Fibroblast of lung (primary cell): Measurements from ENCODE around the gene ARHGAP35. TPM values are rescaled to one million over a fixed set of nuclear protein-coding genes. Genes with fewer than 3 reads are reported as not detected.

ENCODE experiments used
- DNase-seq, 2 donors: peaks; one replicate each; pipeline versions ENCODE4 v3.0.0 to v3.0.0-alpha.2; 2010; ENCODE audit warnings: low read depth in 2 of 2
- H2AFZ ChIP-seq: 2 replicates; pipeline ENCODE4 v1.5.1; 2012; ENCODE audit warnings: low read length, control low read depth, inconsistent platforms
- H3K27ac ChIP-seq: 2 replicates; pipeline ENCODE4 v1.5.1; 2011; ENCODE audit warnings: low read length, control low read depth; ENCODE audit not compliant: insufficient read depth
- H3K27me3 ChIP-seq: 2 replicates; pipeline ENCODE4 v1.5.1; 2011; ENCODE audit warnings: mild to moderate bottlenecking, low read length; ENCODE audit not compliant: control insufficient read depth, insufficient read depth
- H3K36me3 ChIP-seq: 2 replicates; pipeline ENCODE4 v1.5.1; 2011; ENCODE audit warnings: low read length; ENCODE audit not compliant: control insufficient read depth, insufficient read depth
- H3K4me1 ChIP-seq: 2 replicates; pipeline ENCODE4 v1.5.1; 2011; ENCODE audit warnings: low read length; ENCODE audit not compliant: control insufficient read depth, insufficient read depth; ENCODE audit errors: extremely low read depth
- H3K4me2 ChIP-seq: 2 replicates; pipeline ENCODE4 v1.5.1; 2011; ENCODE audit warnings: low read length, control low read depth; ENCODE audit not compliant: insufficient read depth; ENCODE audit errors: extremely low read depth
- H3K4me3 ChIP-seq, 4 experiments: fragments of 200-600 bp in 1 of 4; sonication (generic) in 1 of 4; replicated peaks in 1 of 4; 2 replicates each; pipeline ENCODE4 v1.5.1; 2011 to 2016; ENCODE audit warnings: low read length in 4 of 4, low read depth in 3 of 4, mild to moderate bottlenecking in 3 of 4, control low read depth in 2 of 4, inconsistent platforms in 1 of 4, mixed read lengths in 1 of 4; ENCODE audit not compliant: insufficient read depth in 1 of 4; ENCODE audit errors: control extremely low read depth in 1 of 4
- H3K79me2 ChIP-seq: 2 replicates; pipeline ENCODE4 v1.5.1; 2012; ENCODE audit warnings: mild to moderate bottlenecking, low read length, inconsistent platforms; ENCODE audit not compliant: control insufficient read depth, insufficient read depth
- H3K9ac ChIP-seq: 2 replicates; pipeline ENCODE4 v1.5.1; 2011; ENCODE audit warnings: mild to moderate bottlenecking, low read length, control low read depth; ENCODE audit not compliant: insufficient read depth
- H3K9me3 ChIP-seq: 2 replicates; pipeline ENCODE4 v1.5.1; 2012; ENCODE audit warnings: low read depth, low read length; ENCODE audit not compliant: control insufficient read depth, insufficient read depth
- H4K20me1 ChIP-seq: 2 replicates; pipeline ENCODE4 v1.5.1; 2011; ENCODE audit warnings: low read length; ENCODE audit not compliant: control insufficient read depth, insufficient read depth; ENCODE audit errors: extremely low read depth
- EZH2 ChIP-seq: IDR thresholded peaks from 2 replicates; pipeline ENCODE4 v1.5.1; 2012; ENCODE audit warnings: low read length, control low read depth, mild to moderate bottlenecking; ENCODE audit errors: missing control alignments
- polyA plus RNA-seq, 2 donors: library from polyadenylated mRNA; depleted of rRNA in 1 of 2; stranded (reverse) in 1 of 2; unstranded in 1 of 2; fragments of >200 nt; gene quantifications; 2 replicates each; pipeline ENCODE4 v1.2.1, GENCODE V29; 2011 to 2012; ENCODE audit warnings: missing spikeins in 1 of 2
- total RNA-seq: library from RNA; depleted of rRNA; stranded (reverse); fragments of >200 nt; gene quantifications from 2 replicates; pipeline ENCODE4 v1.2.1, GENCODE V29; 2014
- TF ChIP-seq, protein P1 (sequence below), 2 donors: IDR thresholded peaks in 1 of 2; conservative IDR thresholded peaks in 1 of 2; 1 replicate in 1 of 2; 2 replicates in 1 of 2; pipeline ENCODE4 v1.5.1; 2011 to 2012; ENCODE audit warnings: low read length in 2 of 2, control low read depth in 1 of 2, inconsistent platforms in 1 of 2, low read depth in 1 of 2, mild to moderate bottlenecking in 1 of 2

The ARHGAP35 gene
- total and polyA plus RNA-seq, 2 donors (not counting 1 experiment from before 2014, with no cell fraction given), result 26.0 to 47.6 TPM

DNA sequence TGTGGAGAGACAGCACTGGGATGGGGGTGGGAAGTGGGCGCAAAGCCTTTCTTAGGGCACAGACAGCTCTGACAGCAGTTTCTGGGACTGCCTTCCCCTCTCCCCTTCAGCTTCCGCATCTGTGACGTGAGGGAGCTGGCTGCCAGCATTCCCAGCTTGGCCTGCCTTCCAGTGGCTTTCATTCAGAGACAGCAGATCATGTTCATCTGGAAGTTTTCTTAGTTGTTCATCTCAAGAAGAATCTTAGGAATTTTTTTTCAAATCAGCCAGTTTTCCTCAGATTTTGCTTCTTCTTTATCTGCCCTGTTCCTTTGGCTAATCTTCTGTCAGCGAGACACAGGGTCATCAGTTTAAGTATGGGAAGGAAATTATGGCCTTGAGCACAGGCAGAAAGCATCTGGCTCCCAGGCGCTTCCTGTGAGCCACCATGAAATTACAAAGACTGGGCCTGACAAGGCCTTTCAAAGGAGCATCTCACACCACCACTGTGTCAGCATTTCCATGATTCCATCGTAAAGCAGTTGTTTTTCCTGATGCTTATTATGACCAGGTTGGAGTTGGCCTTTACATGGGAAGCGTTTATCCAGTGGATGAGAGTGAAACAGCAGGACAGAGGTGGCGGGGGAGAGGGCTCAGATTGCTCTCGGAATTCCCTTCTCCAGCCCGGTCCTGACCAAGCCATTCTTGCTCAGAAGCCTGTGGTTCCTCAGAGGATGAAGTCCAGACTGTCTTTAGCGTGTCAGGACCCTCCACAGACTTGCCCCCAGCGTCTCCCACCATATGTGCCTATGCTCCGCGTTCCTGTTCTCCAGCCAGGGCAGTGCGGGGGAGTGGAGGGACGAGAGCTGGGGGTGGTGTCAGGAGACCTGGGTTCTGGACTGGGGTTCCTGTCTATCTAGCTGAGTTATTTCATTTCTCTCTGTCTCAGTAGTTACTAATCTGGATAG, 43.6 kb downstream of the ARHGAP35 start:
- Histone ChIP-seq H3K79me2 (peaks cover 58% of the 10 kb centered on the region), H3K4me3 (no peak overlapping the region), H2AFZ (no peak overlapping the region), H3K4me1 (peaks cover 22% of the 10 kb centered on the region), H3K9ac (no peak overlapping the region), H3K27me3 (no peaks in the 10 kb centered on the region), H4K20me1 (no peaks in the 10 kb centered on the region), H3K27ac (peak overlapping the region; percentile 73), H3K36me3 (no peaks in the 10 kb centered on the region), H3K9me3 (no peaks in the 10 kb centered on the region), H3K4me2 (peak overlapping the region; percentile 10)
- DNase-seq, result peak; percentile 50 to 88
- TF ChIP-seq, protein P1, sequence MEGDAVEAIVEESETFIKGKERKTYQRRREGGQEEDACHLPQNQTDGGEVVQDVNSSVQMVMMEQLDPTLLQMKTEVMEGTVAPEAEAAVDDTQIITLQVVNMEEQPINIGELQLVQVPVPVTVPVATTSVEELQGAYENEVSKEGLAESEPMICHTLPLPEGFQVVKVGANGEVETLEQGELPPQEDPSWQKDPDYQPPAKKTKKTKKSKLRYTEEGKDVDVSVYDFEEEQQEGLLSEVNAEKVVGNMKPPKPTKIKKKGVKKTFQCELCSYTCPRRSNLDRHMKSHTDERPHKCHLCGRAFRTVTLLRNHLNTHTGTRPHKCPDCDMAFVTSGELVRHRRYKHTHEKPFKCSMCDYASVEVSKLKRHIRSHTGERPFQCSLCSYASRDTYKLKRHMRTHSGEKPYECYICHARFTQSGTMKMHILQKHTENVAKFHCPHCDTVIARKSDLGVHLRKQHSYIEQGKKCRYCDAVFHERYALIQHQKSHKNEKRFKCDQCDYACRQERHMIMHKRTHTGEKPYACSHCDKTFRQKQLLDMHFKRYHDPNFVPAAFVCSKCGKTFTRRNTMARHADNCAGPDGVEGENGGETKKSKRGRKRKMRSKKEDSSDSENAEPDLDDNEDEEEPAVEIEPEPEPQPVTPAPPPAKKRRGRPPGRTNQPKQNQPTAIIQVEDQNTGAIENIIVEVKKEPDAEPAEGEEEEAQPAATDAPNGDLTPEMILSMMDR (conservative IDR thresholded peaks at IDR 0.05 in 1 of 2, IDR thresholded peaks at IDR 0.05 in 1 of 2; ENCODE audit: low read depth in 1 of 2, low read length in 2 of 2), result no peak
- no peak for TF ChIP-seq EZH2

DNA sequence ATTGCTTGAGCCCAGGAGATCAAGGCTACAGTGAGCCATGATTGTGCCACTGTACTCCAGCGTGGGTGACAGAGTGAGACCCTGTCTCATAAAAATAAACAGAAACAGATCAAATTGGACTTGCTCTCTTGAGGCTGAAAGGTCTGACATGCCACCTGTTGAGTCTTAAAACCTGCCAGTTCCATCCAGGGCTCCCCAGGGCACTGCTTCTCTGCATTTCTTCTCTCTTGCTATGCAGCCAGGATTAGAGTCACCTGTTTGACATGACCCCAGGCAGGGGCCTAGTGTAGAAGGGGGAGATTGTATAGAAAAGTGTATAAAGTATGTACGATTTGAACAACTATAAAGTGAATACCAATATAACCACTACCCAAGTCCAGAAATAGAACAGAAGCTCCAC, 45.4 kb downstream of the ARHGAP35 start:
- no peaks in the 10 kb centered on the region for H4K20me1 ChIP-seq
- no peak overlapping the region for H3K9ac ChIP-seq
- H3K4me3 ChIP-seq, result no peak overlapping the region
- H3K36me3 ChIP-seq, result no peaks in the 10 kb centered on the region
- H3K9me3 ChIP-seq, result no peaks in the 10 kb centered on the region
- H3K4me1 ChIP-seq, result peaks cover 23% of the 10 kb centered on the region
- no peak overlapping the region for H2AFZ ChIP-seq
- H3K79me2 ChIP-seq, result peaks cover 54% of the 10 kb centered on the region
- H3K4me2 ChIP-seq, result no peak overlapping the region
- H3K27me3 ChIP-seq, result no peaks in the 10 kb centered on the region
- TF ChIP-seq, protein P1 (conservative IDR thresholded peaks at IDR 0.05 in 1 of 2, IDR thresholded peaks at IDR 0.05 in 1 of 2; ENCODE audit: low read depth in 1 of 2, low read length in 2 of 2), result no peak
- no peak for TF ChIP-seq EZH2
- DNase-seq, result no peak
- no peak overlapping the region for H3K27ac ChIP-seq

DNA sequence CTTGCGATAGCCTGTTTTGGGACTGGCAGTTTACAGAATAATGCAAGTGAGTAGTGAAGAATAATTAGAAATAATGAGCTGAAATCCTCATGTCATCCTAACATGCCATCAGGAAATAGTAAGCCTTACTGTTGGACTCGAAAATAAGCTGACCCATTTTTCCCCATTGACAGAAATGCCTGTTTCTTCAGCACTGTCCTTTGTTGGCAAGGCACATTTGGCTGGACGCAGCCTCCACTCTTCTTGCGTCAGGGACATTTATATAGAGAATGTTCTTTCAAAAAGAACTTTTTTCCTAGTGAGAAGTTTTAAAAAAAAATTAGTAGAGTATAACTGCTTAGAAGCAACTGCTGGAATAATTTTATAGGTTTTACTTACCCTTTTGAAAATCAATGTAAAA, 47.1 kb downstream of the ARHGAP35 start:
- Histone ChIP-seq H4K20me1 (no peaks in the 10 kb centered on the region), H3K27me3 (no peaks in the 10 kb centered on the region), H3K9me3 (no peaks in the 10 kb centered on the region), H3K4me1 (peaks cover 16% of the 10 kb centered on the region), H3K9ac (no peak overlapping the region), H3K4me3 (no peak overlapping the region), H3K27ac (no peak overlapping the region), H3K79me2 (peaks cover 55% of the 10 kb centered on the region), H3K36me3 (no peaks in the 10 kb centered on the region), H3K4me2 (no peak overlapping the region), H2AFZ (no peak overlapping the region)
- TF ChIP-seq, protein P1 (conservative IDR thresholded peaks at IDR 0.05 in 1 of 2, IDR thresholded peaks at IDR 0.05 in 1 of 2; ENCODE audit: low read depth in 1 of 2, low read length in 2 of 2), result no peak
- TF ChIP-seq EZH2, result no peak
- DNase-seq, result no peak
